ENCODE data around the gene CIAO2B.

CIAO2B gene

DNA sequence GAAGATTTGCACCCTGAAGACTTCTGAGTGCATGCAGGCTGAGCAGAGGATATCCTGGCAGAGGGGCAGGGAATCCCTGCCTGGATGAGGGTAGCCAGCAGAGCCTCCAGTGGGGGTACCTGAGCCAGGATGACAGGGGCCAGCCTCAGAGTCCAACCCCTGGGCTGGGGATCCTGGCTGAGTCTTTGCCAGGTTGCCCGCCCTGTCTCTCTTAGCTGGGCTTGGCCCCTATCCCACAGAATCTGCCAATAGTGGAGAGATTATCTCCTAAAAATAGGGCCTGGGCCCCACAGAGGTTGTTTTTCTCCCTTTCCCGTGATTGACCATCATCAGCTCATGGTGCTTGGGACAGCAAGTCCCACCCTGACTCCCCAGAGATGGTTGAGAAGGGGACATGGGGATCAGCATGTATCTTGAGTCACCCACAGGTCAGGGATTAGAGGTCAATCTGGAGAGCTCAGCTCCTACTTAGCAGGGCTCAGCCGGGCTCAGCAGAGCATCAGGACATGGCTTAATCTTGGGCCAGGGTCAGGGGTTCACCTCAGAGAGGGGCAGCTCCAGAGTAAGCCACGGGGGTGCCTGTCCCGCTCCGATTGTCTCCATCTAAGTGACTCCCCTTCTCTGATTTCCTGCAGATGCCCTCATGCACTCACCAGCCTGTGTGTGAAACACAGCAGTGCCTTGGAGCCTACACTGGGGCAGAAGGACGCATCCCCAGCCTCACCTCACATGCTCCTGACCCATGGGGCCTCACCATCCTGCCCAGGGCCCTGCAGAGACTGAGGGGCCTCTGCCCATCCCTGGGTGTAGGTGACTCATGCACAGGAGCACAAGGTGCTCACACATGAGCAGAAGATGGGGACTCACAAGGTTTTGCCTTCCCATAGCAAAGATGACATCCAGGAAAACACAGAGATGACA is 27.0 kb downstream of the CIAO2B start:
- Histone ChIP-seq H2AFZ (ENCODE audit: low read depth, low read length) (no peak overlapping the region), H3K4me3 (ENCODE audit: low read length) (no peak overlapping the region), H3K4me1 (ENCODE audit: insufficient read depth, low read length) (no peaks in the 10 kb centered on the region), H3K27me3 (ENCODE audit: insufficient read depth, low read length) (peaks cover 7% of the 10 kb centered on the region), H3K36me3 (ENCODE audit: insufficient read depth, low read length) (no peaks in the 10 kb centered on the region), H3K9me3 (ENCODE audit: low read length) (no peaks in the 10 kb centered on the region)

DNA sequence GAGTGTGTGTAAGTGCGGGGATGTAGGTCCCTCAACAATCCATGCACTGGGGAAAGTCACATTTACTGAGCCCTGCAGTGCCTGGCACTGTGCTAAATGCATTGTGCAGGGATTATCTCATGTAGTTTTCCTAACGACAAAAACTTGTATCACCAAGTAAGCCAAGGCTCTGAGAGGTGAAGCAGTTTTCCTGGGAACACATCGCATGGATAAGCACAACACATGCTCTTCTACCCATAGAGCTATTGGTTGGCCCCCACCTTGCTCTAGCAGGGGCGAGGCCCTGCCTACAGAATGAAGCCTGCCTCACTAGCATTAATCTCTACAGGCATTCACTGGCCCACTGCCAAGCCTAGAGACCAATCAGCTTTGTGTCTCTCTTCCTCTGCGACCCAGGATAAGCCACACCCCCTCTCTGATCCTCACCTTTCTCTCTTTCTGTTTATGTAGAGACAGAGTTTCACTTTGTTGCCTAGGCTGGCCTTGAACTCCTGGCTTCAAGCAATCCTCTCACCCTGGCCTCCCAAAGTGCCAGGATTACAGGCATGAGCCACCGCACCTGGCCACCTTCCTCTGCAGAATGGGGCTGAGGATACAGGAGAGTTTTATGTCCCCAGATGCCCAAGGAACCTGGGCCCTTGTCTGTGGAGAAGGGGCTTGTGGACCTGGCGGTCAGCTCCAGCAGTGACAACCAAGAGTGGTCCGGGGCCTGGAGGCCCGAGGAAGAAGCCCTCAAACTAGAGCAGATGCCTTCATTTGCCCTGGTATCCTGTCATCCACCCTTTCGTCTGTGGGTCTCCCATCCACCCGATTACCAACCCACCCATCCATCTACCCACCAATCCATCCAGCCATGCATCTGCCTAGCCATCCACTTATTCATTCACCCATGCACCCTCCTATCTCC is 28.3 kb downstream of the CIAO2B start:
- Histone ChIP-seq H3K4me1 (ENCODE audit: insufficient read depth, low read length) (no peaks in the 10 kb centered on the region), H2AFZ (ENCODE audit: low read depth, low read length) (no peak overlapping the region), H3K4me3 (ENCODE audit: low read length) (no peak overlapping the region), H3K27me3 (ENCODE audit: insufficient read depth, low read length) (peaks cover 7% of the 10 kb centered on the region), H3K9me3 (ENCODE audit: low read length) (no peaks in the 10 kb centered on the region), H3K36me3 (ENCODE audit: insufficient read depth, low read length) (no peaks in the 10 kb centered on the region)

DNA sequence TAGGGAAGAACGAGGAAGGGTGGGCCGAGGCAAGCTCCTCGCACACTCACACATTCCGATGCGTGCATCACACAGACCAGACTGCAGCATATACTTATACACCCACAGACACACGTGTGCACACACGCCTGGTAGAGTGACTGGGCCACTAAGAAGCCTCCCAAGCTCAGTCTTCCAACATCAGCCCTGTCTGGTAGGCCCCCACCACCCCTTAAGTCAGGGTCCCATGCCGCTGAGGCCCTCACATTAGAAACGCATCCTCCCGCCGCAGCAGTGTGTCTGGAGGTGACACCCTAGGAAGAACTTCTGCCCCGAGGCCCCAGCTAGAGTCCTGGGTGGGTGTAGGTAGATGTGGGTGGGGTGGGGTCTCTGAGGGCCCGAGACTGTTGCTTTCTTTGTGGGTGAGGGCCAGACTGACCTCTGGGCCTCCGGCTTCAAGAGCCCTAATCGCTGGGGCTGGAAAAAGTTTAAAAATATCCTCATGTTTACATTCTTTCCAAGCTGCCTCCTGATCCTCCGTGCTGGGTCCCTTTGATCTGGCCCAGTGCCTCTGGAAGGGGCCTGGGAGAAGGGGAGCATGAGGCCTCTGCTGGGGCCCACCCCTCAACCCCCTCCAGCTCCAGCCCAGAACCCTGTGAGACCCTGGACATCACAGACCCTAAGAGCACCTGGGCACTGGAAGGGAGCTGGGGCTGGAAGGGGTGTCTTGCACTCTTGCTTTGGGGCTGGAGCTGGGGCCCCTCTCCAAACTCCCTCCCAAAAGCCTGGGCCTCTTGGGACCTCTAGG is 29.2 kb downstream of the CIAO2B start:
- H3K9me3 ChIP-seq (ENCODE audit: low read length): no peaks in the 10 kb centered on the region
- peaks cover 7% of the 10 kb centered on the region for H3K27me3 ChIP-seq (ENCODE audit: insufficient read depth, low read length)
- H3K4me3 ChIP-seq (ENCODE audit: low read length): no peak overlapping the region
- peaks cover 5% of the 10 kb centered on the region for H3K4me1 ChIP-seq (ENCODE audit: insufficient read depth, low read length)
- no peak overlapping the region for H2AFZ ChIP-seq (ENCODE audit: low read depth, low read length)
- H3K36me3 ChIP-seq (ENCODE audit: insufficient read depth, low read length): no peaks in the 10 kb centered on the region

DNA sequence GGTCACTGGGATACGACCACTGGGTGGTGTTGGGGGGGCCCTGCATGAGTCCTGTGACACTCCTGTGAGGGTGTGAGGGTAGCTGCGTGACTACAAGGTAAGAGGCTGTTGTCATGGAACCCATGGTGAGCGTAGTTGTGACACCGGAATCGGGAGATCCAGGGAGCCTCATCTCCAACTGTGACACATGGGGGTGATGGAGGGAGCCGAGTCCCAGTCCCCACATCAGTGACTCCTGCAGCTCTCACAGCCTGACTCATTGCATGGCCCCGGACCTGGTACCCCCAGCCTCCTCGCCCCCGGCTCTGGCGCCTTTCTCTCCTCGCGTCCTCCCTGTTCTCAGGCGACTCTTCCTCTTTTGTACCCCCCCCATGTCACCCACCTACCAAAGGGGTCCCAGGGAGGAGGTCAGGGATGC is 29.8 kb downstream of the CIAO2B start:
- peaks cover 11% of the 10 kb centered on the region for H3K4me1 ChIP-seq (ENCODE audit: insufficient read depth, low read length)
- H3K4me3 ChIP-seq (ENCODE audit: low read length): no peak overlapping the region
- no peaks in the 10 kb centered on the region for H3K36me3 ChIP-seq (ENCODE audit: insufficient read depth, low read length)

DNA sequence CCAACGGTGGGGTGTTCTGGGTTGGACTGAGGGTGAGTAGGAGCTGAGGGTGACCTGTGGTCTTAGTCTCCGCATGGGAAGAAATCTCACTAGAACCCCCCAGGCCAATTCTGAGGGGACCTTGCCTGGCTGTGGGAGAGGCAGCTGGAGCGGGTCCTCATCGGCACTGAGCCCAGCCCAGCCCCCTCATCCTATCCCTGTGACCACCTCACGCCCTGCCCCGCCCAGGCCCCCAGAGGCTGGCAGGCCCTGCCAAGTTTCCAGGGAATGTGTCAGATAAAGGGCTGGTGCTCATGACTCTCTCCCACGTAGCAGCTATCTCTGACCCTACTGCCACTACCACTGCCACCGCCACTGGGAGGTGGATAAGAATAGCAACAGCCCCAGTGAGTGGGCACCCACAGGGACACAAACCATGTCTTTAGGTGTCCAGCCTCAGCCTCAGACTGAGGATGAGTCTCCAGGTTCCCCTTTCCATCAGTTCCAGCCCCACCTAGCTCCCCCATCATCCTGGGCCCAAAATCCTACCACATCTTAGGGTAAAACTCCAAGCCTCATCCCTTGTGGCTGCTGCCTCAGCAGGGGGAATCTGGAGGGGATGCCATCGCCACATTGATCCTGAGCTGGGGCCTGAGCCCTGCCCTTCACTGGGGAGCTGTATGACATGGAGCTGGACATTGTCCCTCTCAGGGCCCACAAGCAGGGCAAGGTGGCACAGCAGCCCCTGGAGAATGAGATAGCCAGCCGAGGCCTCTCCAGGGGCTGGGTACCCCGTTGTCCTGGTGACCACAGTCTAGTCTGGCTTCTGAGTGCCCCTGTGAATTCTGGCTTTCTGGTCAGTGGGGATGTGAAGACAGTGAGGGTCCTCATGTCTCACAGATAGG is 30.4 kb downstream of the CIAO2B start:
- peaks cover 12% of the 10 kb centered on the region for H3K4me1 ChIP-seq (ENCODE audit: insufficient read depth, low read length)

More for the DNA sequence above, 29.8 kb downstream of the CIAO2B start:
- Histone ChIP-seq H3K27me3 (ENCODE audit: insufficient read depth, low read length) (peaks cover 7% of the 10 kb centered on the region), H3K9me3 (ENCODE audit: low read length) (no peaks in the 10 kb centered on the region), H2AFZ (ENCODE audit: low read depth, low read length) (no peak overlapping the region)

GRCh38 chr16:66902648-66903543 is 31.3 kb downstream of the CIAO2B start:
- peaks cover 12% of the 10 kb centered on the region for H3K4me1 ChIP-seq (ENCODE audit: insufficient read depth, low read length)
- H3K4me3 ChIP-seq (ENCODE audit: low read length): no peak overlapping the region
- no peaks in the 10 kb centered on the region for H3K36me3 ChIP-seq (ENCODE audit: insufficient read depth, low read length)
- H3K27me3 ChIP-seq (ENCODE audit: insufficient read depth, low read length): peaks cover 5% of the 10 kb centered on the region
- H3K9me3 ChIP-seq (ENCODE audit: low read length): no peaks in the 10 kb centered on the region
- H2AFZ ChIP-seq (ENCODE audit: low read depth, low read length): no peak overlapping the region

More for the DNA sequence above, 30.4 kb downstream of the CIAO2B start:
- H3K27me3 ChIP-seq (ENCODE audit: insufficient read depth, low read length): peaks cover 7% of the 10 kb centered on the region
- H3K36me3 ChIP-seq (ENCODE audit: insufficient read depth, low read length): no peaks in the 10 kb centered on the region
- no peak overlapping the region for H2AFZ ChIP-seq (ENCODE audit: low read depth, low read length)
- H3K9me3 ChIP-seq (ENCODE audit: low read length): no peaks in the 10 kb centered on the region
- H3K4me3 ChIP-seq (ENCODE audit: low read length): no peak overlapping the region

GRCh38 chr16:66901626-66902025 is 32.6 kb downstream of the CIAO2B start:
- peaks cover 12% of the 10 kb centered on the region for H3K4me1 ChIP-seq (ENCODE audit: insufficient read depth, low read length)
- no peak overlapping the region for H3K4me3 ChIP-seq (ENCODE audit: low read length)
- H3K36me3 ChIP-seq (ENCODE audit: insufficient read depth, low read length): no peaks in the 10 kb centered on the region
- H2AFZ ChIP-seq (ENCODE audit: low read depth, low read length): no peak overlapping the region
- H3K9me3 ChIP-seq (ENCODE audit: low read length): no peaks in the 10 kb centered on the region
- no peaks in the 10 kb centered on the region for H3K27me3 ChIP-seq (ENCODE audit: insufficient read depth, low read length)

DNA sequence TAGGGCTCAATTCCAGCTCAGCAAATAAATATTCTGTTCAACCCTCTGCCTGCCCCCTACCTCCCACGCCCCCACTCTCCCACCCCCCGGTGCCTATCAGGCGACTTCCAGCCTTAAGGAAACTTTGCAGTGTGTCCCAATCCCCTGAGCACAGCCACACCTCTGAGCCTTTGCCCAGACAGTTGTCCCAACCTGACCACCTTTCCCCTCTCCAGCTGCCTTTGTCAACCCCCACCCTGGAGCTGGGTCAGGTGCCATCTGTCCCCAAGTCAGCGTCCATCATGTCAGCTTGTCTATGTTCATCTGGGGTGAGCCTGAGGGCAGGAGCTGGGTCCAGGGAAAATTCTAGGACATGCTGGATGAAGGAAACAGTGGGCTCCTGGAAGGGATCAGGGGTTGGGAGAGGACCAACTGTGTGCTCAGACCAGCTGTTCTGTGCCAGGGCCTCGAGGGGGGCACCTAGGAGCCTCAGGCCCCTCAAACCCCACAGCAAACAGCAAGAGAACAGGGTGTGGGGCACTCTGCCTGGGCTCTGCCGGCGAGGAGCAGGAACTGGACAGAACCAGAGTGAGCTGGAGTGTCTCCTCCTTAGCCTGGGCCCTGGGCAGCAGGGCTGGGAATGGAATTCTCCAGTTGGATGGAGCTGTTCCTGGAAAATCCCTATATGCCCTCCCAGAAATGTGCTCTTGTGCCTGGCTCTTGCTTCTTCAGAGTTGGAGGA is 33.3 kb downstream of the CIAO2B start:
- H3K9me3 ChIP-seq (ENCODE audit: low read length): no peaks in the 10 kb centered on the region
- no peaks in the 10 kb centered on the region for H3K27me3 ChIP-seq (ENCODE audit: insufficient read depth, low read length)
- H3K36me3 ChIP-seq (ENCODE audit: insufficient read depth, low read length): no peaks in the 10 kb centered on the region
- H3K4me1 ChIP-seq (ENCODE audit: insufficient read depth, low read length): peaks cover 12% of the 10 kb centered on the region
- H3K4me3 ChIP-seq (ENCODE audit: low read length): no peak overlapping the region
- H2AFZ ChIP-seq (ENCODE audit: low read depth, low read length): no peak overlapping the region

DNA sequence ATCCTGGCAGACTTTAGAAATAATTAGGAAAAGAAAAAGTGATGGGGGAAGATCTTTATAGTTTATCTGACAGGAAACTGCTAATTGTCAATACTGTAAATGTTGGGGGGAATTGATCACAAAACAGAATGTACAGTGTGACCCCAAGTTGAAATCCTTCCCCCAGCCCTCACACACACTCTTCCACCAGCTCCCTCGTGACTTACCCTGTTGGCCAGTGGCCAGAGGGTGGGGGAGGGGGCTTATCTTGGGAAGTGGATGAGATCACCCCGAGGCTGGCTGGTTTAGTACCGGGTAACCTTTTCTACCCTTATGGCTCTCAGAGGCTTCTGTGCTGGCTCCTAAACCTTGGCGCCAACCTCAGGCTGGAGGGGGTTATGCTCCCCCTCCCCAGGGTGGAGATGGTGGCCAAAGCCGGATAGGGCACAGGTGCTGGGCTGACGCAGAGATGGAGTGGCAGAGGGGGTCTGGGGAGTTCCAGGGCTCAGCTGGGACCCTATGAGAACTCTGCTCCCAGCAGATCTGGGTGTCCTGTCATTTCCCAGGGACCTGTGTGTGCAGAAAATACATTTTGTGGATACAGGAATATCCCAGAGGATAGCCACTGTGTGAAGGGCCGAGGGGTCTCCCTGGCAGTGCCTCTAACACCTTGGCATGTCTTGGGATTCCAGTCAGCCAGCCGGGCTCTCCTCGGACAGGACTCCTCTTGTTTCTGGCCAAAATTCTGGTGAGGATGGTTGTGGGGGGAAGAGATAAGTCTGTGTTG is 34.1 kb downstream of the CIAO2B start:
- peak overlapping the region; percentile 6 for H2AFZ ChIP-seq (ENCODE audit: low read depth, low read length)
- H3K4me1 ChIP-seq (ENCODE audit: insufficient read depth, low read length): peaks cover 12% of the 10 kb centered on the region
- no peak overlapping the region for H3K4me3 ChIP-seq (ENCODE audit: low read length)
- no peaks in the 10 kb centered on the region for H3K27me3 ChIP-seq (ENCODE audit: insufficient read depth, low read length)
- no peaks in the 10 kb centered on the region for H3K9me3 ChIP-seq (ENCODE audit: low read length)
- no peaks in the 10 kb centered on the region for H3K36me3 ChIP-seq (ENCODE audit: insufficient read depth, low read length)

DNA sequence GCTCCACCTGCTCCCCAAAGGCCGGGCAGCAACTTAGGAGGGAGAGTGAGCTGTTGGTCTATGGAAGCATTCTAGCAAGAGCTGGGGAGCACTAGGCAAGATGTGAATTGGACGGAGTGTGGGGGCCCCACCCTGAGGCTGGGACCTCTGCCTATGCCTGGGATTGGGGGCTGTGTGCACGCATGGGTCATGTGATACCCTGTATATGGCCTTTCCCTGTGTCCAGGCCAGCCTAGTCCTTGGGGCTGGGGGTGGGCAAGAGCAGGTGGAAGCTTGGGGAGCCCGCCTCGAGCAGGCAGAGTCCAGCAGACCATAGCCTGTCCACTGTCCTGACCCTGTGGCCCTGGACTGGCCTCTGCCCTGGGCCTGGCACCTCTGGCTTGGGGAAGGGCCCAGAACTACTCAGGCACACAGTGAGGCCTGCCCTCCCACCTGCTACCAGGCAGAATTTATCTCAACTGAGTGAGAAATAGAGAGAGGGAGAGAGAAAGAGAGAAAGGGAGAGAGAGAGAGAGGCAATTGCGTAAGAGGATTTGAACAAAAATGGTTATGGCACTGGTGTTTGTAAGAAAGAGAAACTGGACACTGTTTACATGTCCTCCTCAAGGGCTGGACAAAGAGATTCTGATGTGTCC is 34.8 kb downstream of the CIAO2B start:
- no peaks in the 10 kb centered on the region for H3K27me3 ChIP-seq (ENCODE audit: insufficient read depth, low read length)
- no peaks in the 10 kb centered on the region for H3K36me3 ChIP-seq (ENCODE audit: insufficient read depth, low read length)
- no peak overlapping the region for H3K4me3 ChIP-seq (ENCODE audit: low read length)

More for the DNA sequence above, 34.8 kb downstream of the CIAO2B start:
- Histone ChIP-seq H3K9me3 (ENCODE audit: low read length) (no peaks in the 10 kb centered on the region), H3K4me1 (ENCODE audit: insufficient read depth, low read length) (peaks cover 12% of the 10 kb centered on the region), H2AFZ (ENCODE audit: low read depth, low read length) (peak overlapping the region; percentile 6)

Data from neuron (in vitro differentiated cells).